ENCODE data around the gene STX18. TPM values are rescaled to one million over a fixed set of nuclear protein-coding genes. Genes with fewer than 3 reads are reported as not detected.
"Not testable (repeated sequence)": the region's sequence is repeated elsewhere in the genome, so short reads cannot be mapped to it uniquely, and the experiment has no call there.

The STX18 gene
- total RNA-seq = 14.3 and 16.0 TPM in 2 replicates

- peak; percentile 74 to 91 for DNase-seq (ENCODE audit: low read depth in 2 of 2)
Measured at GRCh38 chr4:4541661-4542570, at the start of gene STX18. STX18 (minus strand) TSS chr4:4542048; CDS start chr4:4541964, 84 bp downstream.

GRCh38 chr4:4591071-4591470 is 49.2 kb upstream of the STX18 start:
- no peak for DNase-seq (ENCODE audit: low read depth in 2 of 2)

- peak in 1 of 2 donors; percentile 30 for DNase-seq (ENCODE audit: low read depth in 2 of 2)
Measured at GRCh38 chr4:4590546-4590945, 48.7 kb upstream of the STX18 start.

GRCh38 chr4:4585012-4585670 is 43.3 kb upstream of the STX18 start:
- DNase-seq (ENCODE audit: low read depth in 2 of 2) = no peak

DNA sequence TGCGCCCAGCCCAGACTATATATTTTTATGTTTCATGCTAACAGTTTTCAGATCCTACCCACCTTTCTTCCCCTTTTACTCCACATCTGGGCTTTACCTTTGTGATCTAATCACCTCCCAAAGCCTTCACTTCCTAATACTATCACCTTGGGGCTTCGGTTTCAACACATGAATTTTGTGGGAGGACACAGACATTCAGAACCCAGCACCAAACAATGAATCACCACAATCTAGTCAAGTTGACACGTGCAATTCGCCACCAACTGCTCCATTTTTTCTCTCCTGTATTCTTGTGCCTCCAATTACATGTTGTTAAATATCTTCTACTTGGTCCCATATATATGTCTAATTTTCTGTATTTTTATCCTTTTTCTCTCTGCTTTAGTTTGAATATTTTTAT is 41.8 kb upstream of the STX18 start:
- DNase-seq (ENCODE audit: low read depth in 2 of 2) = no peak

DNA sequence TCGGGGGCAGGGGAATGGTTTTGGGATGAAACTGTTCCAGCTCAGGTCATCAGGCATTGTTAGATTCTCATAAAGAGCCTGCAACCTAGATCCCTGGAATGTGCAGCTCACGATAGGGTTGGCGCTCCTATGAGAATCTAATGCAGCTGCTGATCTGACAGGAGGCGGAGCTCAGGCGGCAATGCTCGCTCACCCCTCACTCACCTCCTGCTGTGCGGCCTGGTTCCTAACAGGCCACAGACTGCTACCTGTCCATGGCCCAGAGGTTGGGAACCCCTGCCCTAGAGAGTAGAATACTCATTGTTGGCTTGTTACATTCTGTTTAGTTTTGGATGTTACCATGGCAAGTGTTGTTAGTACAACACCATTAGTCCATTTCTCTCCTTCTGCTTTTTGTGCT is 40.8 kb upstream of the STX18 start:
- no peak for DNase-seq (ENCODE audit: low read depth in 2 of 2)

- no peak for DNase-seq (ENCODE audit: low read depth in 2 of 2)
Measured at GRCh38 chr4:4580494-4580893, 38.6 kb upstream of the STX18 start.

- DNase-seq (ENCODE audit: low read depth in 2 of 2) = no peak
Measured at GRCh38 chr4:4578981-4579380, 37.1 kb upstream of the STX18 start.

GRCh38 chr4:4577359-4577875 is 35.6 kb upstream of the STX18 start:
- no peak for DNase-seq (ENCODE audit: low read depth in 2 of 2)

DNA sequence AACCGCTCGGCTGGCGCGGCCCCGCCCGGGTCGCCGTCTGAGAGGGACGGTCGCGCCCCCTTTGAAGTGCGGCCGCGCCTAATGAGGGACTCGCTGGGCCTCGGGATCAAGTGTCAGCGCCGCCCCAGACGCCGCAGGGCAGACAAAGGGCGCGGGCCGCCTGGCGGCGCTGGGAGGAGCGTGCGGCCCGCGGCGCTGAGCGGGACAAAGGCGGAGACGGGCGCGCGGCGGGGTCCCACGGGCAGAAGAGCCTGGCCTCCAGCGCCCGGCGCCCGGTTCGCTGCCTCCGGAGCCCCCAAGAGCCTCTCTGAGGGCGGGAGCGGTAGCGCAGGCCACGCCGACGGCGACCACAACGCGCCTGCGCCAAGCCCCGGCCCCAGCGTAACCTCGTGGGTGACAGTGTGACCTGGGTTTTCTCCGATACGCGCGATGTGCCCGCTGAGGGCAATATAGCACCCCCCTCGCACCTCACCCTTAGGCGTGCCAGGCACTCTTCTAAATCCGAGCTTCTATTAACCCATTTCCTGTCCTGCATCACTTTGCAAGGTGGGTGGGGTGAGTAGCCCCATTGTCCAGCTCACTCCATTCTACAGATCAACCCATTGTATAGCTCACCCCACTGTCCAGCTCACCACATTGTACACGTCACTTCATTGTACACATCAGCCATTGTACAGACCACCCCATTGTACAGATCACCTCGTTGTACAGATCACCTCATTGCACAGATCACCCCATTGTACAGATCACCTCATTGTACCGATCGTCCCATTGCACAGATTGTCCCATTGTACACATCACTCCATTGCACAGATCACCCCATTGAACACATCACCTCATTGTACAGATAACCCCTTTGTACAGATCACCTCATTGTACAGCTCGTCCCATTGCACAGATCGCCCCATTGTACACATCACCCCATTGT is 33.7 kb upstream of the STX18 start:
- DNase-seq (ENCODE audit: low read depth in 2 of 2) = peak in 1 of 2 donors; percentile 62

GRCh38 chr4:4574792-4575191 is 32.9 kb upstream of the STX18 start:
- DNase-seq (ENCODE audit: low read depth in 2 of 2) = peak; percentile 48 to 74

DNA sequence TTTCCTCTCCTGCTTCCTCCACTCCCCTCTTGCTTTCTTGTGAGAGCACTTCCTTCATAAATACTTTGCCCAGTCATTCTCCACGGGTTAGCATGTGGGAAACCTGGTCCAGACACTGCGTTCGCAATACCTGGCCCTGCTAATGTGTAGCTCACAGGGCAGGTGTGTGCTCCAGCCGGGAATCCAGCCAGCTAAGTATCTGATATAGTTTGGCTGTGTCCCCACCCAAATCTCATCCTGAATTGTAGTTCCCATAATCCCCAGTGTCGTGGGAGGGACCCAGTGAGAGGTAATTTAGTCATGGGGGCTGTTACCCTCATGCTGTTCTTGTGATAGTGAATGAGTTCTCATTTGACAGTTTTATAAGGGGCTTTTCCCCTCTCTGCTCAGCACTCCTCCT is 32.2 kb upstream of the STX18 start:
- DNase-seq (ENCODE audit: low read depth in 2 of 2) = no peak

DNA sequence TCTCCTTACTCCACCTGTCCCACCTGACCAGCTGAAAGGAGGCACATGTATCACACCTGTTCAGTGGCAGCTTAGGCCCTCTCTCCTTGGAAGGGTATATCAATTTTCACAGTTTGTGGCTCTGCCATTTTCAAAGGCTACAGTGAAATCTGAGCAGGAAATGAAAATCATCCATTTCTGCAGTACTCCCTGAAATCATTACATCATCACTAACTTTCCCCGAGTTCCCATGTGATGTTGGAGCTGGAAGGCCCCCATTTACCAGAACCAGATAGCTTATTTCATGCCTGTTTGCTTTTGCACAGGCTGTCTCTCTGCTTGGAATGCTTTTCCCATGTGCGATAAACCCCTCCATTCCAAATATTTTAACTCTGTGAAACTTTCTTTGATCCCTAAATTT is 31.0 kb upstream of the STX18 start:
- no peak for DNase-seq (ENCODE audit: low read depth in 2 of 2)

- DNase-seq (ENCODE audit: low read depth in 2 of 2) = not testable (repeated sequence)
Measured at GRCh38 chr4:4569861-4570260, 28.0 kb upstream of the STX18 start.

DNA sequence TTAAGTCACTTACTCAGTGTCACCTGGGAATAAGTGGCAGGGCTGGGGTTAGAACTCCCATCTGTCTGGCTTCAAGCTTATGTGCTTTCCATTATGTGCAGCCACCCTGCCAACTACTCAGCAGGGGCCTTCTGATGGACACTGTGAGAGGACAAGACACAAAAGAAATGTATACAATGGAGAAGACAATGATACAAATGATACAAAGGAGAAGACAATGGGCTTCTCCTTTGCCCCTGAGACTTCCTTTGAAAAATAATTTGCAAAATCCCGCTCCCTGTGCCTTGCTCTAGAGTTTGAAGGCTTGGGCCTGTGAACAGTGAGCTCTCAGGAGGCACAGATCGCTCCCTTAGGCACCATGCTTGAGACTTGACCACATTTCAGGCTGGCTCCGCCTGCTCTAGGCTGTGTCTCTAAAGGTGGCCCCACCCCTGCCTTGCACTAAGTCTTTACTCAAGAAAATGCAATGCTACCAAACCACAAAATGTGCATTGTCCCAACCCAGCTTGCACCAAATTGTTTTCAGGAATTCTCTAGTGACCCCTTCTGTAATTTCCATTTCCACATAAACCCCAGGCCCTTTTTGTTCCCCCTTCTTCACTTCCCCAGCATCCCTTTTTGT is 27.1 kb upstream of the STX18 start:
- DNase-seq (ENCODE audit: low read depth in 2 of 2) = no peak

- DNase-seq (ENCODE audit: low read depth in 2 of 2) = not testable (repeated sequence)
Measured at GRCh38 chr4:4566359-4566758, 24.5 kb upstream of the STX18 start.

- DNase-seq (ENCODE audit: low read depth in 2 of 2) = no peak
Measured at GRCh38 chr4:4564522-4564921, 22.7 kb upstream of the STX18 start.

GRCh38 chr4:4560642-4561041 is 18.8 kb upstream of the STX18 start:
- DNase-seq (ENCODE audit: low read depth in 2 of 2) = no peak

DNA sequence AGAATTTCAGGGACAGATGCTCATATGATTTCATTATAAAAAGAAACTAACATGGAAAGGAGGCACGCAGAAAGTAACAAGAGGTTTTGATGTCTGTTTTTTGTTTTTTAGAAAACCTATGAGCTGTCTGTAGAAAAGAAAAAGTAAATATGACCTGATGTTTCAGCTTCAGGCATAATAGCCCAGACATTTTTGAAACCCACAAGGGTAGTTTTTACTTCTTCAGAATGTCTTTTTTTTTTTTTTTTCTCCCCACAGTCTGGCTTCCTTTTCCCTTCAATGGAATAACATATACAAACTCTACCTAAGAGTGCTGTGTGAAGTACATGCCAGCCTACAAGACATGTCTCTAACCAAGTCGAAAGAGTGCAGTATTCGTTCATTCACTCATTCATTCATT is 18.3 kb upstream of the STX18 start:
- no peak for DNase-seq (ENCODE audit: low read depth in 2 of 2)

DNA sequence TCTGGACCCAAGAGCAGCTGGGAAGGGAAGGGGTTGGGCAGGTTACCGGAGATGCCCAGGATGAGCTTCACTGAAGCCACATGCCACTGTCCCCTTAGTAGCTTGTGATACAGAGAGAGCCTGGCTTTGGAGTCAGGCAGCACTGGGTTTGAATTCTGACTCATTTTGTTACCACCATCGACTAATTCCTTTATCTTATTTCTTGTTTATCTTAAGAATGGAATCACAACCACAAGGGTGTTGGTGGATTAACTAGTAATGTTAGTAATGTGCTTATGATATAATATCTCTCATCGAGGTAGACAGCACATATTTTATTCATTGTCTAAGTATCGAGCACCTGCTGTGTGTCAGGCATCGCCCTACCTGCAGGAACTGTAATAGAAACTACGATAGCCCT is 17.7 kb upstream of the STX18 start:
- DNase-seq (ENCODE audit: low read depth in 2 of 2) = no peak

GRCh38 chr4:4558881-4559280 is 17.0 kb upstream of the STX18 start:
- no peak for DNase-seq (ENCODE audit: low read depth in 2 of 2)

All from dermis microvascular lymphatic vessel endothelial cell (primary cell).